ENCODE results near the gene CATSPERD.
"Not testable (repeated sequence)": the region's sequence is repeated elsewhere in the genome, so short reads cannot be mapped to it uniquely, and the experiment has no call there.

The CATSPERD gene

DNA sequence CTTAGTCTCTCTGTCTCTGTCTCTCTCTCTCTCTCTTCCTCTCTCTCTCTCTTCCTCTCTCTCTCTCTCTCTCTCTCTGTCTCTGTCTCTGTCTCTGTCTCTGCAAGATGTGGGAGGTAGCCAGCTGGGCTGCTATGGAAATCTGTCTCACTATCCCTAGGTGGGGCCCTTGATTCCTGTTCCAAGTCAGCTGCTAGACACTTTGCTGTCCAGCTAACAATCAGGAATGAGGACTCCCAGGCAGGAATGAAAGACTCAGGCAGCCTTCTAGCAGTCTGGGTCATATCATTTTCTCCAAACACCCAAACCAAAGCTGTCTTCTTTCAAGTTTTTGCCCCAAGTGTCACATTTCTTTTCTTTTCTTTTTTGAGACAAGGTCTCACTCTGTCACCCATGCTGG, 23.2 kb downstream of the CATSPERD start:
- DNase-seq = no peak

DNA sequence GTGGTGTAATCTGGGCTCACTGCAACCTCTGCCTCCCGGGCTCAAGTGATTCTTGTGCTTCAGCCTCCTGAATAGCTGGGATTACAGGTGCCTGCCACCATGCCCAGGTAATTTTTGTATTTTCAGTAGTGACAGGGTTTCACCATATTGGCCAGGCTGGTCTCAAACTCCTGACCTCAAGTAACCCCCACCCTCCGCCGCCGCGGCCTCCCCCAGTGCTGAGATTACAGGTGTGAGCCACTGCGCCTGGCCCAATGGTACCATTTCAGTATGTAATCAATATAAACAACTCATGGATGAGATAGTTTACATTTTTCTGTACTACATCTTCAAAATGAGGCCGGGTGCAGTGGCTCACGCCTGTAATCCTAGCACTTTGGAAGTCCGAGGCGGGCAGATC, 24.6 kb downstream of the CATSPERD start:
- DNase-seq = not testable (repeated sequence)

DNA sequence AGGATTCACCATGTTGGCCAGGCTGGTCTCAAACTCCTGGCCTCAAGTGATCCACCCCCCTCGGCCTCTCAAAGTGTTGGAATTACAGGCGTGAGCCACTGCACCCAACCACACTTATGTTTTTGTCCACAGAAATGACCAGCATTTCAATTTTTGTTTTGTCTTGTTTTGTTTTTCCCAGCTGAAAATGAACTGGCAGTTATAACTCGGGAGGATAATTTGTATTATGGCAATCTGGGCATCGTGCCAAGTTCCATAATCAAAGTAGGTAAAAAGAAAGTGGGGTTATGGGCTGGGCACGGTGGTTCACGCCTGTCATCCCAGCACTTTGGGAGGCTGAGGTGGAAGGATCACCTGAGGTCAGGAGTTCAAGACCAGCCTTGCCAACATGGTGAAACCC, 28.5 kb downstream of the CATSPERD start:
- not testable (repeated sequence) for DNase-seq

DNA sequence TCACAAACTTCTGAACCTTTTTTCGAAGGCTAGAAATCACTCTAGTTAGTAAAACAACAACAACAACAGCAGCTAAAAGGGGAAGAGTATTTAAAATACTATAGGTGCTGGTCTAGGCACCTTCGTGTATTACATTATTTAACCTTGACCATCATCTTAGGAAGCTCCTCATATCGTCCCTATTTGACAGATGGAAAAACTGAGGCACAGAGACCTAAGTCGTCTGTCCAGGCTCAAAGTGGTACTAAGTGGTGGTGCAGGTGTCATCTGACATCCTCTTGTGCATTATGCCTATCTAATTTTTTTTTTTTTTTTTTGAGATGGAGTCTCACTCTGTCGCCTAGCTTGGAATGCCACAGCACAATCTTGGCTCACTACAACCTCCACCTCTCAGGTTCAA, 29.1 kb downstream of the CATSPERD start:
- no peak for DNase-seq

DNA sequence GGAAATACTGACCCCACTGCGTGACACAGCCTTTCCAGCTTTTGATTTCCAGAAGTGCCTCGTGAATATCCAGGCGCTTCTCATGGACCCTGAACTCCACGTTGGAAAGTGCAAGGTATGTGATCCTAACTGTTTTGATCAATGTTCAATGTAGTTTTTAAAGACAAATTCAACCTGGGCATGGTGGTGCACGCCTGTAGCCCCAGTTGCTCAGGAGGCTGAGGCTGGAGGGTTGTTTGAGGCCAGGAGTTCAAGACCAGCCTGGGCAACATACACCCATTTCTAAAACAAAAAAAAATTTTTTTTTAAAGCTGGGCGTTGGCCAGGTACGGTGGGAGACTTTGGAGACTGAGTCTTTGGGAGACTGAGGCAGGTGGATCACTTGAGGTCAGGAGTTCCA, 31.3 kb downstream of the CATSPERD start:
- DNase-seq = no peak

DNA sequence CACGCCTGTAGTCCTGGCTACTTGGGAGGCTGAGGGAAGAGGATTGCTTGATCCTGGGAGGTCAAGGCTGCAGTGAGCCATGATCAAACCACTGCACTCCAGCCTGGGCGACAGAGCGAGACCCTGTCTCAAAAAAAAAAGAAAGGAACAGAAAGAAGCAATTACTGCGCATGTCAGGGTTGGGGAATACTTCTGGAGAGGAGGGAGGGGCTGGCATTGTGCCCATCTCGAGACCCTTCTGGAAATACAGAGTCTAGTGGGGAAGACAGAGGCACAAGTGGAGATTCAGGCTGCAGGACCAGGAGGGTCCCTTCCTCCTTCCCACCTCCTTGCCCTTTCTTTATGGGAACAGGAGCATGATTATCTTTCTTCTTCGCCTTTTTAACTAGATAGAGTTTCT, 33.3 kb downstream of the CATSPERD start:
- DNase-seq = no peak

DNA sequence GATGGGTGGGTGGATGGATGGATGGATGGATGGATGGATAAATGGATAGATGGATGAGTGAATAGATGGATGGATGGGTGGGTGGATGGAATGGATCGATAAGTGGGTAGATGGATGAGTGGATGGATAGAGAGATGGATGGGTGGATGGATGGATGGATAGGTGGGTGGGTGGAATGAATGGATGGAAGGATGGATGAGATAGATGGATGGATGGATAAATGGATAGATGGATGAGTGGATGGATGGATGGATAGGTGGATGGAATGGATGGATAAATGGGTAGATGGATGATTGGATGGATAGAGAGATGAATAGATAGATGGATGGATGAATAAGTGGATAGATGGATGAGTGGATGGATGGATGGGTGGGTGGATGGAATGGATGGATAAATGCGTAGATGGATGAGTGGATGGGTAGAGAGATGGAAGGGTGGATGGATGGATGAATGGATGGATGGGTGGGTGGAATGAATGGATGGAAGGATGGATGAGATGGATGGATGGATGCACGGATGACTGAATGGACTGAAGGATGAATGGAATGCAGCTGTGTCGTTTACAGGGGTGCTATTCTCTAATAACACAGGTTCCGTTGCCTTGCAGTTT, 42.3 kb downstream of the CATSPERD start:
- DNase-seq = no peak

DNA sequence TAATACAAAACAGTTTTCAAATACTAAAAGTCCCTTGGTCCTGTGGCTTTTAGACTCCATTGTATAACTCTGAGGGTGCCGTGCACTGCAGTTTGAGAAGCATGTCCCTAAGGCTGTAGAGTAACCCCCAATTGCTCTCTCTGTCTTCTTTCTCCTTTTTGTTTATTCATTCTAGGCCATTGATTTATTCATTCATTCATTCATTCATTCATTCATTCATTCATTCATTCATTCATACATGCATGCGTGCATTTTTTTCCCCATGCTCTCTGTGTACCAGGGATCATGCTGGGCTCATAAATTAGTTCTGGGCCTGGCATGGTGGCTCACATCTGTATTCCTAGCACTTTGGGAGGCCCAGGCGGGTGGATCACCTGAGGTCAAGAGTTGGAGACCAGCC, 44.8 kb downstream of the CATSPERD start:
- DNase-seq = no peak

DNA sequence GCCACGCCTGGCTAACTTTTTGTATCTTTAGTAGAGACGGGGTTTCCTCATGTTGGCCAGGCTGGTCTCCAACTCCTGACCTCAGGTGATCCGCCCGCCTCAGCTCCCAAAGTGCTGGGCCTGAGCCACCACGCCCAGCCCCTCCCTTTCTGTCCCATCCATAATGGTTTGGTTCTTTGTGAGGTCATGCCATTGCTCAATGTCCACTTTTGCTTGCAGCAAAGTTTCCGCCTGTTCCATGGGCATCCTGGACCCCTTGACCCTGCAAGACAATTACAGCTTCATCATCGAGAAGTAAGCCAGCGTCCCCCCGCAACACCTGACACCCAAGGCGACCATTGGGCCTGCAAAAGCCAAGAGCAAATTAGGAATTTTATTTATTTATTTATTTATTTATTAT, 47.5 kb downstream of the CATSPERD start:
- no peak for DNase-seq

DNA sequence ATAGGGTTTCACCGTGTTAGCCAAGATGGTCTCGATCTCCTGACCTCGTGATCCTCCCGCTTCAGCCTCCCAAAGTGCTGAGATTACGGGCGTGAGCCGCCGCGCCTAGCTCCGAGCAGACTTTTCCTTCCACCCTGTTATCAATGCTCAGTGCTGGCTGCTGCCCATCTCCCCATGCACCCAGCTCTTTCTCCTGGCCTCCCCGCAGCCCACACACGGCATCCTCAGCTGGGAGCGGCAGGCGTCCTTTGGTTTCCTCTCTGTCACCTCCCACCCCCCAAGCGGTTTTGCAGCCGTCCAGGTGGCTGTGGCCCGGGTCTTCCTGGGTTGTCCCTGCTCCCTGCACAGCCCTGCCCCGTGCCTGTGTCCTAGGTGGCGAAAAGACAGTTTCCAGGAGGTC, 52.0 kb downstream of the CATSPERD start:
- no peak for DNase-seq

DNA sequence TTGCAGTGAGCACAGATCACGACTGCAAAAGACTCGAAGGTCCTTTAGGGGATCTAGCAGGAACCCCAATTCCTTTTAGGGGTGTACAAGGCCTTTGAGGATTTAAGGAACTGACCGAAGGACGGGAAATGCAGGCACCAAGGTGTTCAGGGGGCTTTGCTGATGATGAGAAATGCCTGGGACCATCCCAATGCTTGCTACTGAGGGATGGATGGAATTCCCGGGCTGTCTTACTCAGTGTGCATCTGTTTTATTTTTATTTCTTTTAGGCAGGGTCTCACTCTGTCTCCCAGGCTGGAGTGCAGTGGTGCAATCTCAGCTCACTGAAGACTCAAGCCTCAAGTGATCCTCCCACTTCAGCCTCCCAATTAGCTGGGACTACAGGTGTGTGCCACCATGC, 52.8 kb downstream of the CATSPERD start:
- DNase-seq = no peak

DNA sequence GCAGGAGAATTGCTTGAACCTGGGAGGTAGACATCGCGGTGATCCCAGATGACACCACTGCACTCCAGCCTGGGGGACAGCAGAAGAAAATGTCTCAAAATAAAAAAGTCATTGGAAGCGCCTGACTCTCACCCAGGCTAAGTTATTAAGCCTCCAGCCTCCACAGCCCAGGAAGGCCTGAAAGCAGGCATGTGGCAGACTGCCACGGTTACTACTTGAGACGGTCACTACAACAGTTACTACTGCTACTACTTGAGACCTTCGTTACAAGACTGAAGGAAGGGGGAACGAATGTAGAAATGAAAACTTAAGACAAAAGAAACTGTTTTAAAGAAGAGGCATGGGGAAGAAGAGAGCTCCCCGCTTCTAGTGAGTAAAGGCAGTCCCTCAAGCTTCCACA, 54.5 kb downstream of the CATSPERD start:
- no peak for DNase-seq

DNA sequence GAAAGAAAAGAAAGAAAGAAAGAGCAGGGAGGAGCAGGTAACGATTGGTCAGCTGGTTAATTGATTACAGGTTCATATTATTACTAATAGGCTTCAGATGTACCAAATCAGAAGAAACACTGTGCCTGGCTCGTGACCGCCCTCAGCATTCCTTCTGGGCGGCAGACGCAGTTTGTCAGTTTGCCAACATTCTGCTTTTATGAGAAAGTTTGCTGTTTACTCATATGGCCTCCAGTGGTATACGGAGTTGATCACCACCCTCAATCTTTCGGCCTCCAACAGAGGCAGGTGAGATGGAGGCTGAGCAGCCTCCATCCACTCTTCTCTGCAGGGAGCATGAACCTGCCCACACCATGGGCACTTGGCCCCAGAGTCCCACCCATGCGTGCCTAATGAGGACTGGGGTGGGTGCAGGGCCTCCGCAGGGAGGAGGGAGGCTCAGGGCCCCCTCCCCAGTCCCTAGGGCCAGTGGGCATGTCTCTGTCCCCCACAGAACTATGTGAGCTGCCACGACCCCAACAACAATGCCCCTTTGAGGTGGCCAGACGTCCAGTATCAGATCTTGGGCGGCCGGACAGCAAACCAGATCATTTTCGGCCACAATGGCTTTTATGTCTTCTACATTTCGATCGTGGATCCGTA, 55.4 kb downstream of the CATSPERD start:
- DNase-seq = no peak

DNA sequence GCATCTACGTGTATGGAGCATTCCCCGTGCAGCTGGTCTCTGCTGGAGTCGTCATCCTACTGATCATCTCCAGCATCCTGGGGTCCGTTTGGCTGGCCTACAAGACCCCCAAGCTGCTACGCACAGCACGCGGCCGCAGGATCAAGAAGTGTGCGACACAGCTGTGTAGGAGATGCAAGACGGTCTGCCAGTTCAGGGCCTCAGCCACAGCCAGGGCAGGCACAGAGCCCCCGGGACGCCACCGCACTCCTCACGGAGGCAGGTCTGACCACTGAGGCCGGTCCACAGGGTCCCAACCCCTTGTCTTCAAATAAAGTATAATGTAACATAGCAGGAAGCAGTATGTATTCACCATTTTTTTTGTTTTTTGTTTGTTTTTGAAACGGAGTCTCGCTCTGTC, 58.0 kb downstream of the CATSPERD start:
- no peak for DNase-seq

DNA sequence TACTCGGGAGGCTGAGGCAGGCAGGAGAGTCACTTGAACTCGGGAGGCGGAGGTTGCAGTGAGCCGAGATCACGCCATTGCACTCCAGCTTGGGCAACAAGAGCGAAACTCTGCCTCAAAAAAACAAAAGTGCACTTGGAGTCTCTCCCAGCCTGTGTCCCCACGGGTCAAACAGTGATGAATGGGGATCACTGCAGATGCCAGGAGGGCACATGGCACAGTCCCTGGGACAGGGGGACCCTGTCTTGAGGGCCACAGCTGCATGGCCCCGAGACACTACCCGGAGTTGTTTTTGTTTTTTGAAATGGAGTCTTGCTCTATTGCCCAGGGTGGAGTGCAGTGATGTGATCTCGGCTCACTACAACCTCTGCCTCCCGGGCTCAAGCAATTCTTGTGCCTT, 60.5 kb downstream of the CATSPERD start:
- DNase-seq = not testable (repeated sequence)

DNA sequence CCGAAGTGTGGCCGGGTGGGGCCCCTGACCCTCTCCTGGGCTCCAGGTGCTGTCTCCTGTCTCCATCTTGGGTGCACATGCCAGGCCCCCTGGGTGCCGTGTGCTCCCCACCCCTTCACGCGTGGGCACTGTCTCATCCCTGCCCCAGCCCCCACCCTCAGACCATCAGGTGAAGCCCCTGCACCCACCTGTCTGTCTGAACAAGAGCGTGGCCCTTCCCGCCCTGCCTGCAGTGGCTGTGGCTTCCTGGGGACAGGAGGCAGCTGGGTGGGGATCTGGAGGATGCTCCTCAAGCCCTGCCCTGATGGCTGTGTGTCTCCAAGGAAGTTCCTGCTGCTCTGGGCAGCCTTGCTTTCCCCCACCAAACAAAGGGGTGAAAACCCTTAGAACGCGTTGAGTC, 61.9 kb downstream of the CATSPERD start:
- DNase-seq = no peak

DNA sequence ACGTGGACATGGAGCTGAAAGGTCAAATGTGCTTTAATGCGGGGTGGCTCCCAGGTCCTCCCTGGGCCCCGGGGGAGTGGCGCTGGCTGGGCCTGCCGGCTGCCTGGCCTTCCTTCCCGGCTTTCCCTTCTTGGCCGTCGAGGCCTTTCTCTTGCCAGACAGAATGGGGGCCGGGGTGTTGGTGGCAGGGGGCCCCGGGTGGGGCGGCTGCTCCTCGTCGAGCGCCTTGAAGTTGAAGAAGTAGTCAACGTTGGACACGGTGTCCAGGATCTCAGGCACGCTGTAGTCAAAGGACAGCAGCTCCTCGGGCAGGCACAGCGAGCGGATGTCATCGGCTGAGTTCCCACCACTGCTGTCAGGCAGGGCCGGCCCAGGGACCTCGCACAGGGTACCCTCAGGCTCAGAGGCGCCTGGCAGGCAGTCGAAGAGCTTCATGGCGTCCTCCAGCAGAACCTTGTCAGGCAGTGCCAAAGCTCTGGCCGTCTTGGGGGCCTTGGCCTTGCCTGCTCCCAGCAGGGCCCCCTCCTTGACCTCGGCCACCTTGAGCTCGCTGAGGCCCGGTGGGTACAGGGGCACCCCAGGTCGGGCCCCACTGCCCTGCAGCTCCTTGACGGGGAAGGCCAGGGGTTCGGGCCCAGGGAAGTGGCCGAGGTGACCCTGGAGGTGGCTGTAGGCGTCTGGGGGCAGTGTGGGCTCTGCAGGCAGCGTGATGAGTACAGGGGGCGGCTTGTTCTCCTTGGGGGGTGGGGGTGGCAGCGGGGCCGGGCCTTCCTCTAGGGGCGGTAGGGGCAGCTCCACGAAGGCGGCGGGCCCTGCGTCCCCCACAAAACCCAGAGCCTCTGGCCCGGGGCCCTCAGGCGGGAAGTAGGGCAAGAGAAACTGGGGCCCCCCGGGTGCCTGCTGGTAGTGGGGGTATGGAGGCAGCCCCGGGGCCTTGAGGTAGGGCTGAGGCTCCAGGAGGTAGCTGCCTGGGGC, 62.8 kb downstream of the CATSPERD start:
- DNase-seq = no peak

DNA sequence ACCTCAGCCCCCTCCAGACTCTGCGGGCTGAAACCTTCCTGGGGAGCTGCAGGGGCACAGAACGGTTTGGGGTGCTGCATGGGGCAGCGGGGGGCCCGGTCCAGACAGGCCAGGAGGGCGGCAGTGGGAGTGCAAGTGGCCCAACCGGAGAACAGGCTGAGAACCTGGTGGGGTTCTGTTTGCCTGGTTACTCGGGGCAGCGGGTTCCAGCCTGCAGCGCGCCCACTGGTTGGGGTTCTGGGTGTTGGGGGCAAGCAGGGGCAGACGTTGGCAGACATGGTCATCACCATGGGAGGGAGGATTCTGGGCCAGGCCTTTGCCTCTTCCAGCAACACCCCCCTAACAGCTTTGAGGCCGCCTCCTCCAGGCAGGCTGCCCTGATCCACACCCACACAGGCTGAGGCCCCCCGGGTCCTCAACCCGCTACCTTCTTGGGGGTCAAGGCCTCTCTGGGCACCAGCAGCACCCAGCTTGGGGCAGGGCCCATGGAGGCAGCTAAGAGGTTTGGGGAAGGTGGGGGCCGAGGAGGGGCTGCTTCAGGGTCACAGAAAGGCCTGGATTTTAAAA, 64.2 kb downstream of the CATSPERD start, which contains the start of gene PRR22:
PRR22 (minus strand) TSS at position 166 of the 567 bp plus-strand sequence; CDS start at position 80, 86 bp downstream.
- no peak for DNase-seq

DNA sequence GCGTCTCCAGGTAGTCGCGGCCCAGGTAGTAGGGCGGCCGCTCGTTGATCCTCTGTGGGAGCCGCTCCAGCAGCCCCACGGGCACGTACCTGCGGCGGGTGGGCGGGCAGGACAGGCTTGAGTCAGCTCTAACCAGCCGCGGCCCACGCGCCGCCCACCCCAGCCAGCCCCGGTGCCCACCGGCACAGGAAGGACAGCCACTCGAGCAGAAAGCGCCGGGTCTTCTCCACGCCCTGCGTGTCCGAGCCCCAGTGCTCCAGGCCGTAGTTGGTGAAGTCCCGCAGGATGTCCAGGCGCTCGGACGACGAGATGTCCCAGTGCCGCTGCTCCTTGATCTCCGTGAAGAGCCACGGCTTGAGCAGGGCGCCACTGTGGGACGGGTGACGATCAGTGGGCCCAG, 65.0 kb downstream of the CATSPERD start:
- DNase-seq = no peak

DNA sequence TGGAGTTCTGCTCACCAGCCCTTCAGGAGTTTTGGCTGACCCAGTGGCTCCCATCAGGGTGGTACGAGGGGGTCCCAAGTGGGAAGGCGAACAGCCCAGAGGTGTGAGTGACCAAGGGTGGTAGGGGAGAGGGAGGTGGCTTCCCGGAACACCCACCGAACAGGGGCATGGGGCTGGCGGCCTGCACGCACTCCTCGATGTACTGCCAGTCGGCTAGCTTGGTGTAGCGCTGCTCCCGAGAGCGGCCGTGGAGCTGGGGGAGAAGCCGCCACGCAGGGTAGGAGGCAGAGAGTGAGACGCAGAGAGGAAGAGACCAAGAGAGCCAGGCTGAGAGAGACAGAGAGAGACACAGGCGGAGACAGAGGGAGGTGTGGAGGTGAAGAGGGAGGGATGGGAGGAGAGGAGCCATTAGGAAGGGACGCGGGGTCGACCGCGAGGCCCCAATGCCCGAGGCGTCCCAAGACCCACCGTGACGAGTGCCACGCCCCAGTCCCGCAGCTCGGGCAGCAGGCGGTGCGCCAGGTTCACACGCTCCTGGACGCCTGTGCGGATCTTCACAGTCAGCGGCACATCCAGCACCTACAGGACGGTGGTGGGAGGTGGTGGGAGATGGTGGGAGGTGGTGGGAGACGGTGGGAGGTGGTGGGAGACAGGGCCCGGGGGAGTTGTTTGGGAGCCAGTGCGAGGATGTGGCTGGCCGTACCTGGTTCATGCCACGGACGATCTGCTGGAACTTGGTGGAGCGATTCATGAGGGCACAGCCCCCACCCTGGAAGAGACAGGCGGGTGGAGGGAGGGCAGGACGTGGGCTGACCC, 66.4 kb downstream of the CATSPERD start:
- no peak for DNase-seq

DNA sequence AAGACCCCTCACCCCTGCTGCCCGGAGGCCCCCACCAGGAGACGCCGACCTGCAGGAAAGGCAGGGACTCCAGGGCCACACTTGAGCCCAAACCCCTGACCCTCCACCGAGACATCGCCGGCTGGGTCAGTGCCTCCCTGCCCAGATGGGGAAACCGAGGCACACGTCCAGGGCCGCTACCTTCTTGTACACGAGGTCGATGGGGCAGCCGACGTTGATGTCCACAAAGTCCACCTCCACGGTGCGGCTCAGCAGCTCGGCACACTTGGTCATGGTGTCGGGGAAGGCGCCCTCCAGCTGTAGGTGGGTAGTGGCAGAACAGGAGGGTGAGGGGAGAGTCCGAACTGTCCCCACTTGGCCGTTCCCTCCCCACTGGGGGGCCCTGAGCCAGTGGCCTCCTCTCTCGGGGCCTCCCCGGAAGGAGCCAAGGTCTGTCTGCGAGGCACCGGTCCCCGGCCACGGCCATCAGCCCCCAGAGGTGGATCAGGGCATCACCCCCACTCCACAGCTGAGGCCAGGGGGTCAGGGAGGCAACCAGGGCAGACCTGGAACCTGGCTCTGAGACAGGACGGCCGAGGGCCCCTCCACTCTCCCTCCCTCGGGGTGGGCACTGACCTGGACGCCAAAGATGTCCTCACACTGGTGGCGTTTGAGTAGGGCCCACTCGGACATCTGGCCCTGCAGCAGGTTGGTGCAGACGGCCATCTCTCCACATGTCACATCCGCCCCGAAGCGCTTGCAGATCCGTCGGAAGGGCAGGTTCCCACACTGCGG, 67.2 kb downstream of the CATSPERD start:
- DNase-seq = no peak

DNA sequence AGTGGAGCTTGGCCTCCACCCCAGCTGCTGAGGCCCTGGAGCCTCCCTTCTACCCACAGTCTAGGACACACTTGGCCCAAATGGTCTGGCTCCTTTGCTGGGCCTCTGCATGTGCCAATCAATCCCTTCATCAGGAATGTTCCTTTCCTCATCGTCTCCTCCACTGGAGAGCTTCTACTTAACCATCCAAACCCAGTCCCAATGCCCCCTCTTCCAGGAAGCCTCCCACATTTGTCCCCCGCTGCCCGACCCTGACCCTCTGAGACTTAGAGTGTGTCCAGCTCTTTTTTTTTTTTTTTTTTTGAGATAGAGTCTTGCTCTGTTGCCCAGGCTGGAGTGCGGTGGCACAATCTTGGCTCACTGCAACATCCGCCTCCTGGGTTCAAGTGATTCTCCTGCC, 68.0 kb downstream of the CATSPERD start:
- no peak for DNase-seq

Measured in SHP77 treated with DMSO at 0.1 percent for 48 hours (cell line).